GM23248 (cell line): ENCODE results near the gene PDE8A. TPM values are rescaled to one million over a fixed set of nuclear protein-coding genes. Genes with fewer than 3 reads are reported as not detected.

Source experiments
- DNase-seq: peaks from one replicate; pipeline ENCODE4 v3.0.0-alpha.2; 2015
- H2AFZ ChIP-seq: fragments of 200-600 bp; sonication (generic); 2 replicates; pipeline ENCODE4 v1.6.1; 2016; ENCODE audit warnings: antibody characterized with exemption
- H3F3A ChIP-seq: fragments of 200-600 bp; sonication (generic); 2 replicates; pipeline ENCODE4 v1.6.1; 2016; ENCODE audit warnings: mild to moderate bottlenecking, antibody characterized with exemption, mixed run types; ENCODE audit not compliant: insufficient read depth
- H3K27ac ChIP-seq: fragments of 200-600 bp; sonication (generic); 2 replicates; pipeline ENCODE4 v1.5.1; 2016; ENCODE audit warnings: mild to moderate bottlenecking
- H3K27me3 ChIP-seq: fragments of 200-600 bp; sonication (generic); replicated peaks from 2 replicates; pipeline ENCODE4 v1.6.1; 2016; ENCODE audit warnings: mild to moderate bottlenecking; ENCODE audit not compliant: insufficient read depth
- H3K36me3 ChIP-seq: fragments of 200-600 bp; sonication (generic); 2 replicates; pipeline ENCODE4 v1.6.1; 2016; ENCODE audit warnings: low read depth, mild to moderate bottlenecking
- H3K4me1 ChIP-seq: fragments of 200-600 bp; sonication (generic); 2 replicates; pipeline ENCODE4 v1.6.1; 2016; ENCODE audit warnings: mild to moderate bottlenecking; ENCODE audit not compliant: insufficient read depth
- H3K4me2 ChIP-seq: fragments of 200-600 bp; sonication (generic); one replicate; pipeline ENCODE4 v1.6.1; 2016; ENCODE audit warnings: mild to moderate bottlenecking; ENCODE audit not compliant: unreplicated experiment
- H3K4me3 ChIP-seq: fragments of 200-600 bp; sonication (generic); 2 replicates; pipeline ENCODE4 v1.5.1; 2016; ENCODE audit warnings: mild to moderate bottlenecking
- H3K79me2 ChIP-seq: fragments of 200-600 bp; sonication (generic); 2 replicates; pipeline ENCODE4 v1.6.1; 2016; ENCODE audit warnings: mild to moderate bottlenecking; ENCODE audit not compliant: insufficient read depth
- H3K9ac ChIP-seq: fragments of 200-600 bp; sonication (generic); 2 replicates; pipeline ENCODE4 v1.6.1; 2016; ENCODE audit warnings: mild to moderate bottlenecking
- H3K9me2 ChIP-seq: fragments of 200-600 bp; sonication (generic); 2 replicates; pipeline ENCODE4 v1.6.1; 2016; ENCODE audit warnings: mixed run types, mild to moderate bottlenecking, moderate library complexity; ENCODE audit not compliant: insufficient read depth
- H3K9me3 ChIP-seq: fragments of 200-600 bp; sonication (generic); one replicate; pipeline ENCODE4 v1.6.1; 2017; ENCODE audit warnings: low read depth
- H4K20me1 ChIP-seq: fragments of 200-600 bp; sonication (generic); 2 replicates; pipeline ENCODE4 v1.6.0; 2016; ENCODE audit not compliant: insufficient read depth
- EZH2 ChIP-seq: fragments of 200-600 bp; sonication (generic); IDR thresholded peaks from 2 replicates; pipeline ENCODE4 v1.6.1; 2018; ENCODE audit warnings: antibody characterized with exemption, mild to moderate bottlenecking; ENCODE audit not compliant: insufficient read depth, poor library complexity, severe bottlenecking
- EZH2phosphoT487 ChIP-seq: fragments of 200-600 bp; sonication (generic); IDR thresholded peaks from 2 replicates; pipeline ENCODE4 v1.6.1; 2018; ENCODE audit warnings: antibody characterized with exemption, moderate library complexity, mild to moderate bottlenecking, low read depth; ENCODE audit not compliant: insufficient read depth
- WGBS, 2 experiments: methylation state at CpG; one replicate each; pipeline ENCODE4 v1.1.6; 2015 to 2017; ENCODE audit warnings: low lambda C conversion rate in 2 of 2, low coverage in 1 of 2; ENCODE audit errors: missing lambda C conversion rate in 2 of 2; 5-methylcytosine and 5-hydroxymethylcytosine counted together
- in situ Hi-C: fragments of 300-500 bp; cut with MboI; formaldehyde crosslinking; loops from 2 replicates; pipeline ENCODE4 v1.15.0; 2020
- polyA plus RNA-seq: library from polyadenylated mRNA; unstranded; fragments of >200 nt; fragmentation: Nextera tagmentation; extraction: Ambion mirVana; gene quantifications from 2 replicates; pipeline ENCODE4 v1.2.1, GENCODE V29; 2016
- total RNA-seq: library from RNA; depleted of rRNA; stranded (reverse); fragments of >200 nt; shearing (Covaris generic); gene quantifications from 2 replicates; pipeline ENCODE4 v1.2.3, GENCODE V29; 2014

PDE8A gene
- total and polyA plus RNA-seq, 2 experiments from 2014 or later, result 13.9 to 22.7 TPM

DNA sequence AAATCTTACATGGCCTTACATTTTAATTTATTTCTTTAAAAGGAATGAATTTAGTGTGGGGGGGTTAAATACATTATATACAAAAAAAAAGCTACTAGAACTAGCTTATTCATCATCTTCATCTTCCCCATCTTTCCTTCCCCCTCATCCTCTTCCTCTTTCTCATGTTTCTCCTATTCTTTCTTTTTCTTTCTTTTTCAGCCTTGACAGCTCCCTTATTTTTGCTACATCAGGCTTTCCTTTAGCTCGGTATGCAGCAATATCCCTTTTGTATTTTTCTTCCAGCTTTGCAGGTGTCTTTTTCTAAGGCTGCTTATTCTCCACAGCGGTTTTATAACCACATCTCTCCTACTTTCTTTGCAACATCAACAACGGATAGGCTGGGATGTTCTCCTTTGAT, 41.3 kb upstream of the PDE8A start:
- TF ChIP-seq EZH2 (no peak), EZH2phosphoT487 (no peak)
- H3K27me3 ChIP-seq, result no peaks in the 10 kb centered on the region
- in situ Hi-C loops, result no loop called here
- no peaks in the 10 kb centered on the region for H3F3A ChIP-seq
- no peak for DNase-seq
- no peak overlapping the region for H3K9ac ChIP-seq
- 52 to 59% methylated on average over 3 of the region's 3 CpGs for WGBS, 2 experiments
- H3K36me3 ChIP-seq, result no peaks in the 10 kb centered on the region
- no peaks in the 10 kb centered on the region for H4K20me1 ChIP-seq
- no peaks in the 10 kb centered on the region for H3K79me2 ChIP-seq
- H3K4me3 ChIP-seq, result no peak overlapping the region
- no peak overlapping the region for H3K4me2 ChIP-seq
- no peaks in the 10 kb centered on the region for H3K9me2 ChIP-seq
- no peak overlapping the region for H3K27ac ChIP-seq
- H3K4me1 ChIP-seq, result no peaks in the 10 kb centered on the region
- H2AFZ ChIP-seq, result no peak overlapping the region
- no peaks in the 10 kb centered on the region for H3K9me3 ChIP-seq

DNA sequence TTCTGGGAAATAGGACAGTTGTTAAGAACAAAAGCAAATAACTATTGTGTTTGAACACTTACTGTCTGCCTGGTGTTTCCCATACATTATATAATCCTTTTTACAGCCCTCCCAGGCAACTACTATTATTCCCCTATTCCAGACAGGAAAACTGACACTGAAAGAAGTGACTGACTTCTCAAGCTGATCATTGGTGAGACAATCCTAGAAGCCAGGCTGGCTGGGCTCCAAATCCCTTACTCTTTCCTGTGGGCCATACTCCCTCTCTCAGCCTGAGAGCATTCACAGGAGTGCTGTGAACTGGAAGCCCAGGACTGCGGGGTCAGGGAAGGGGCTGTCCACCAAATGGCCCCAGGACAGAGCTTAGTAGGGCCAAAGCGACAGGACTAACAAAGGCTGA, 39.2 kb upstream of the PDE8A start:
- Histone ChIP-seq H3K9me2 (no peaks in the 10 kb centered on the region), H3K9me3 (no peaks in the 10 kb centered on the region), H3K4me1 (no peaks in the 10 kb centered on the region; the same call in 1 of the 2 replicates), H4K20me1 (no peaks in the 10 kb centered on the region), H3K79me2 (no peaks in the 10 kb centered on the region), H2AFZ (no peak overlapping the region), H3K9ac (no peak overlapping the region), H3K4me3 (no peak overlapping the region), H3K27ac (no peak overlapping the region), H3F3A (peaks cover 2% of the 10 kb centered on the region), H3K36me3 (no peaks in the 10 kb centered on the region), H3K4me2 (no peak overlapping the region), H3K27me3 (no peaks in the 10 kb centered on the region)
- no peak for DNase-seq
- in situ Hi-C loops, result no loop called here
- WGBS, 2 experiments, result 87 to 98% methylated on average over 2 of the region's 2 CpGs
- no peak for TF ChIP-seq EZH2
- TF ChIP-seq EZH2phosphoT487, result no peak

DNA sequence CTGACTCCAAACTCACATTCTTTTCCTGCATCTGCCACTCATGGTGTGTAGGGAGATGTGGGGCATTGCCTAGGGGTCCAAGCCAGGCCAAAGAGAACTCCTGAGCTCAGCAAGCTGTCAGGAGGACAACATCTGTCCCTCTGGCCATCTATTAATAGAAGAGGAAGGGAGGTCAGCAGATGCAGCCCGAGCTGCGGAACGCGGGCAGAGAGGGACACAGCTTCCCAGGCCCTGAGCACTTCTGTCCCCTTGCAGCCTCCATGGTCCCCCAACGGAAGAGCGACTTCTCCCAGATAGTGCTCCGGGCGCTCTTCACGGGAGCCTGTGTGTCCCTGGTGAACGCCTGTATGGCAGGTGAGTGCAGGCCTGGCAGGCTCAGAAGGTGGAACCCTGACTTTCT, 37.3 kb upstream of the PDE8A start:
- H2AFZ ChIP-seq, result no peak overlapping the region
- DNase-seq, result no peak
- no peak overlapping the region for H3K27ac ChIP-seq
- no peaks in the 10 kb centered on the region for H4K20me1 ChIP-seq
- 94 to 97% methylated on average over 10 of the region's 10 CpGs for WGBS, 2 experiments
- no peak overlapping the region for H3K9ac ChIP-seq
- no peak for TF ChIP-seq EZH2
- no peak for TF ChIP-seq EZH2phosphoT487
- H3K4me1 ChIP-seq, result peaks cover 16% of the 10 kb centered on the region
- H3K4me2 ChIP-seq, result no peak overlapping the region
- no peak overlapping the region for H3K4me3 ChIP-seq
- H3F3A ChIP-seq, result peaks cover 18% of the 10 kb centered on the region
- H3K36me3 ChIP-seq, result no peaks in the 10 kb centered on the region
- no peaks in the 10 kb centered on the region for H3K79me2 ChIP-seq
- no peaks in the 10 kb centered on the region for H3K9me3 ChIP-seq
- in situ Hi-C loops, result no loop called here
- H3K9me2 ChIP-seq, result no peaks in the 10 kb centered on the region
- H3K27me3 ChIP-seq, result no peaks in the 10 kb centered on the region

DNA sequence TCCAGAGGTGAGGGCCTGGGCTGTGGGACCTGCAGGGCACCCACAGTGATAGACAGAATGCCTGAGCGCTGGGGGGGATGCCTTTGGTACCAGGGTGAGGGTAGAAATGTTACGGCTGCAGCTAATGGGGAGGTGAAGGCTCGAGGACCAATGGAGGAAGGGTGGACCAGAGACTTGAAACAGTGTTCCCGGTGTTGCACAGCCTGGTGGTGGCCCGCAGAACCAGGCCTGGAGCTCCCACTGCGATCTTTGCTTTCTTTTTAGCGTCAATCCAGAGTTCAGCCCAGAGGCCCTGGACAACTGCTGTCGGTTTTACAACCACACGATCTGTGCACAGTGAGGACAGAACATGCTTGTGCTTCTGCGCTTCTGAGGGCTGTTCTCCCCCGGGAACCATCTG, 36.8 kb upstream of the PDE8A start:
- H3K79me2 ChIP-seq, result no peaks in the 10 kb centered on the region
- H3K27me3 ChIP-seq, result no peaks in the 10 kb centered on the region
- H3K27ac ChIP-seq, result no peak overlapping the region
- DNase-seq, result no peak
- H3K9me2 ChIP-seq, result no peaks in the 10 kb centered on the region
- H4K20me1 ChIP-seq, result no peaks in the 10 kb centered on the region
- peaks cover 24% of the 10 kb centered on the region for H3F3A ChIP-seq
- 80 to 83% methylated on average over 11 of the region's 11 CpGs for WGBS, 2 experiments
- in situ Hi-C loops, result no loop called here
- no peaks in the 10 kb centered on the region for H3K36me3 ChIP-seq
- no peak overlapping the region for H3K4me3 ChIP-seq
- H3K9me3 ChIP-seq, result no peaks in the 10 kb centered on the region
- peaks cover 17% of the 10 kb centered on the region for H3K4me1 ChIP-seq
- H3K4me2 ChIP-seq, result no peak overlapping the region
- no peak overlapping the region for H3K9ac ChIP-seq
- TF ChIP-seq EZH2phosphoT487, result no peak
- no peak overlapping the region for H2AFZ ChIP-seq

DNA sequence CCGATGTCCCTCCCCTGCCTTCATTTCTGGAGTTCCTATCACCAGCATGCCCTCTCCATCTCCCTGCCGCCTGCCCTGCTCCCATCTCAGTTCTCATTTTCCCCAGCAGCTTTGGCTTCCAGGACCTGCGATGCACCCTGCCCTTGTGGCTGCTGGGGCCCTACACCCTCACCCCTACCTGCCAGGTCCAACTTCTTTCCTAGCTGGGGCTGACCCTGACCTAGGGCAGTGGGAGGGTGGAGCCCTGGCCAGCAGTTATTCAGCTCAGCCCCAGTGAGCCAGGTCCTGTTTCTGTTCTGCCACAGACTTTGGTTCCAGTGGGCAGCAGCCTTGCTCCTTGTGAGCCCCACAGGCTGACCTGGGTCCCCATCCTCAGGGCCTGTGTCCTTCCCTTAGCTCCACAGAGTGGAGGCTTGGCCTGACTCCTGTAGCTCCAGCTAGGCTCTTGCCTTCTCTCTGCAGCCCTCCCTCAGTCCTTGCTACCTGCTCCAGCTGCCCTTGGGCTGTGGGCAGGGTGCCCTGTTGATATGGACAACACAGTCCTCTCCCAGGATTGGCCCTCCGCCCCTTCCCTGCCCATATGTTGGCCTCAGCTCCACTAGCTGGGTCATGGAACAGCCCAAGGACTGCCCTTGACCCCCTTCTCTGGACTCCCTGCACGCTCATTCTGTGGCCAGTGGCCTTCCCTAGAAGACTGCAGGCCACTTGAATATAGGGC, 34.7 kb upstream of the PDE8A start:
- Histone ChIP-seq H2AFZ (no peak overlapping the region), H3K27ac (no peak overlapping the region), H3K9me3 (no peaks in the 10 kb centered on the region), H3K27me3 (no peaks in the 10 kb centered on the region), H3K9me2 (no peaks in the 10 kb centered on the region), H3K79me2 (no peaks in the 10 kb centered on the region), H3K4me3 (no peak overlapping the region), H3K9ac (no peak overlapping the region), H3F3A (peaks cover 26% of the 10 kb centered on the region), H3K4me2 (no peak overlapping the region), H3K36me3 (no peaks in the 10 kb centered on the region), H3K4me1 (peaks cover 25% of the 10 kb centered on the region), H4K20me1 (no peaks in the 10 kb centered on the region)
- no peak for TF ChIP-seq EZH2phosphoT487
- TF ChIP-seq EZH2, result no peak
- WGBS, 2 experiments, result 74 to 78% methylated on average over 5 of the region's 5 CpGs
- DNase-seq, result no peak
- in situ Hi-C loops, result no loop called here
